ENCODE measurements around the gene MEX3C.
A peak's percentile ranks its signal among the peaks of the same experiment; 100 is the strongest.

MEX3C gene

GRCh38 chr18:51135795-51136194 lies 61.7 kb downstream of the MEX3C start:
- peak; percentile 26 for DNase-seq (ENCODE audit: low read depth)
- peak; percentile 14 for TF ChIP-seq CTCF (IDR thresholded peaks at IDR 0.05; ENCODE audit: insufficient read depth, low read depth, low read length, missing control alignments)
- no peak overlapping the region for H3K4me3 ChIP-seq (ENCODE audit: low read length)

GRCh38 chr18:51135364-51135763 lies 62.1 kb downstream of the MEX3C start:
- DNase-seq (ENCODE audit: low read depth) = peak; percentile 96
- peak overlapping the region; percentile 34 for H3K4me3 ChIP-seq (ENCODE audit: low read length)
- no peak for TF ChIP-seq CTCF (IDR thresholded peaks at IDR 0.05; ENCODE audit: insufficient read depth, low read depth, low read length, missing control alignments)

- no peak for TF ChIP-seq CTCF (IDR thresholded peaks at IDR 0.05; ENCODE audit: insufficient read depth, low read depth, low read length, missing control alignments)
- DNase-seq (ENCODE audit: low read depth) = peak; percentile 20
- peak overlapping the region; percentile 34 for H3K4me3 ChIP-seq (ENCODE audit: low read length)
These were observed 62.8 kb downstream of the MEX3C start for GRCh38 chr18:51134721-51135120.

GRCh38 chr18:51133580-51134160 lies 63.8 kb downstream of the MEX3C start:
- H3K4me3 ChIP-seq (ENCODE audit: low read length) = no peak overlapping the region
- DNase-seq (ENCODE audit: low read depth) = peak; percentile 5
- no peak for TF ChIP-seq CTCF (IDR thresholded peaks at IDR 0.05; ENCODE audit: insufficient read depth, low read depth, low read length, missing control alignments)

GRCh38 chr18:51132256-51132935 lies 65.1 kb downstream of the MEX3C start:
- H3K4me3 ChIP-seq (ENCODE audit: low read length) = no peak overlapping the region
- no peak for DNase-seq (ENCODE audit: low read depth)
- TF ChIP-seq CTCF (IDR thresholded peaks at IDR 0.05; ENCODE audit: insufficient read depth, low read depth, low read length, missing control alignments) = no peak

- no peak overlapping the region for H3K4me3 ChIP-seq (ENCODE audit: low read length)
- no peak for DNase-seq (ENCODE audit: low read depth)
- no peak for TF ChIP-seq CTCF (IDR thresholded peaks at IDR 0.05; ENCODE audit: insufficient read depth, low read depth, low read length, missing control alignments)
These were observed 68.9 kb downstream of the MEX3C start for GRCh38 chr18:51128533-51128932.

GRCh38 chr18:51127664-51128063 lies 69.8 kb downstream of the MEX3C start:
- no peak for TF ChIP-seq CTCF (IDR thresholded peaks at IDR 0.05; ENCODE audit: insufficient read depth, low read depth, low read length, missing control alignments)
- no peak overlapping the region for H3K4me3 ChIP-seq (ENCODE audit: low read length)
- DNase-seq (ENCODE audit: low read depth) = no peak

Measured in epithelial cell of esophagus (primary cell).